HG03521 (cell line): Measurements from ENCODE around the gene FURIN.
A peak's percentile ranks its signal among the peaks of the same experiment; 100 is the strongest.
"Not testable (repeated sequence)": the region's sequence is repeated elsewhere in the genome, so short reads cannot be mapped to it uniquely, and the experiment has no call there.

Experiments used
- ATAC-seq: cut with Tn5 transposase; IDR thresholded peaks from one replicate; pipeline ENCODE4 v1.9.1; 2021; ENCODE audit warnings: mild to moderate bottlenecking, moderate library complexity; ENCODE audit not compliant: unreplicated experiment

Gene FURIN

DNA sequence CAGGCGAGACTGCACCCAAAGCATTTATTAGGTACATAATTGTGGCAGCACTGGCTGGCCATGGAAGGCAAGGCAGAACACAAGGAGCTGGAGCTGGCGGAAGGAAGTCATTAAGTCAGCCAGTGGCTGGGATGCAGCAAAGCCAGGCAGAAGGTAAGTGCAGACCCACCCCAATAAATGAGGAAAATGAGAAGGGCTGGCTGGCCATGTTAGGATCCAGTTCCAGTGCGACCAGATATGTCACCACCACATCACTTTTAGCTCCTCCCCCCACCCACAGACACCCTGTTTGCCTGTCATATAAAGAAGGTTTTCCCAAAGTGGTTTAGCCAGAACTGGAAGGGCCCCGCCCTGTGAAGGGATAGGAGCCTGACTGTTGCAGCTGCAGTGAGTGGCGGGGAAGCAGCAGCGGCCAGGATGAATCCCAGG, at the start of gene FURIN:
TSS of gene FURIN (plus strand) at position 328 of the 429 bp plus-strand sequence. CDS start 7,153 bp downstream, outside the sequence.
- ATAC-seq = no peak

DNA sequence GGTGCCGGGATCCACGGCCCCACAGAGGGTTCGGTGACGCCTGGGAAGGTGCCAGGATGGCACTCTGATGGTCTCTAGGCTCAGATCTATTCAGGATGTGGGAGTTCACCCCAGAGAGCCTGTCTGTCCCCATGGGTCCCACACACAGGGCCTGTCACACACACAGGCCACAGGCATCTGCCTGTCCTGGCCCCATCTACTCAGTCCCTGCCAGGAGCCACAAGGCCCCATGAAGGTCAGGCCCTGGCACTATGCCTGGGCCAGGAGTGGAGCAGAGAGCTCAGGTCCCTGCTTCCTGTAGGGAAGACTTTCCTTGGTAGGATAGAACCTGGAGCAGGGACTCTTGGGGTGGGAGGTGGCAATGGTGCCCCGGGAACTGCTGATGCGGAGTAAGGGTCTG, 49.0 kb upstream of the FURIN start:
- ATAC-seq = no peak

DNA sequence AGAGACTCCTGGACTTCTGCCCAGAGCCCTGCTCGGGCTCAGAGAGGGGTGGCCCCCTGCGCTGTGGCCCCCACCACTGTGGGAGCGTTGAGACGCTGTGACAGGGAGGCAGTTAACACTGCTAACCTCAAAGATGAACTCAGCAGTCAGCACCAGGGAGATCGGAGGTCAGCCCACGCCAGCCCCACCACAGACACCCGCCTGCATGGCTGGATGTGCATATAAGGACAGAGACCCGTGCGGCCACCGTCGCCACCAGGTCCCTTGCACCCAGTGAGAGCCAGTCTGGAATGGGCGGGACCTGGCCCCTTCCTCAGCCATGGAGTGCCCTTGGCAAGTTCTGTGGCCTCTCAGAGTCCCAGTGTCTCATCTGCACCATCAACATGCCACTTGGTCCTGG, 48.5 kb upstream of the FURIN start:
- no peak for ATAC-seq

DNA sequence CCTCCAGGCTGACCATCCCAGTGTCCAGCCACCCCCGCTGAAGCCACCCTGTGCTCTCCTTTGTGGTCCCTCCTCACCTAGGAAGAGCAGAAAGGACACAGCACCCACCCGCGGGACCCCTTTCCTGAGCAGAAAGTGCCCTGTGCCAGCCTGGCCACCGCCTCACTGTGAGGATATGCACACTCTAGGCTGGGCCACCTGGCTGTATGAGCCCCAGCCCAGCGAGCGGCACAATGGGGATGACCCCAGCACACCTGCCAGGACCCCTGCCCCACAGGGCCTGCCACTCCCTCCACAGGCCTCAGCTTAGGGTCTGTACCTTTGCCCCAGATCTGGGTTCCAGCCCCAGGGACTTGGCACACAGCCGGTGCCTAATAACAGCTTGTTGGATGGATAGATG, 47.9 kb upstream of the FURIN start:
- ATAC-seq = no peak

DNA sequence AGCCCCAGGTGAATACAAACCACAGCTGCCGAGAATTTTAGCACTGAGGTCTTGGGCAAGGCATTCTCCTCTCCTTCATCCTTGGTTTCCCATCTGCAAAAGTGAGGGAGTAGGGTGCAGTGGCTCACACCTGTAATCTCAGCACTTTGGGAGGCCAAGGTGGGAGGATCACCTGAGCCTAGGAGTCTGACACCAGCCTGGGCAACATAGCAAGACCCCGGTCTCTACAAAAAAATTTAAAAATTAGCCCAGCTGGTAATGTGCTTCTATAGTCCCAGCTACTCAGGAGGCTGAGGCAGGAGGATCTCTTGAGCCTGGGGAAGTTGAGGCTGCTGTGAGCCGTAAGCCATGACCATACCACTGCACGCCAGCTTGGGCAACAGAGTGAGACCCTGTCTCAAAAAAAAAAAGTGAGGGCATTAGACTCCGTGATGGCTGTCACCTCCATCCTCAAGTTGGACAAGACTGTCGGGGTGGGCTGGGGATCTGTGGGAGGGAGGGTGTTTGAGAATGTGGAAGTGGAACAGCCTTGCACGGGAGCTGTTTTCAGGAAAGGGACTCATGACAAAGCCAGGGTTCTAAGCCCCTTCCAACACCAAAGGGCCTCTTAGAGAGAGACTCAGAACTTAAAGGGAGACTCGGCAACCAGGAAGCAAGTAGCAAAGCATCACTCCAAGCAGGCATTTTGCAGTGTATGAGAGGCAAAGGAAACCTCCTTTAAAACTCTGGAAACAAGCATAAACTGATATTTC, 46.0 kb upstream of the FURIN start:
- ATAC-seq = no peak

DNA sequence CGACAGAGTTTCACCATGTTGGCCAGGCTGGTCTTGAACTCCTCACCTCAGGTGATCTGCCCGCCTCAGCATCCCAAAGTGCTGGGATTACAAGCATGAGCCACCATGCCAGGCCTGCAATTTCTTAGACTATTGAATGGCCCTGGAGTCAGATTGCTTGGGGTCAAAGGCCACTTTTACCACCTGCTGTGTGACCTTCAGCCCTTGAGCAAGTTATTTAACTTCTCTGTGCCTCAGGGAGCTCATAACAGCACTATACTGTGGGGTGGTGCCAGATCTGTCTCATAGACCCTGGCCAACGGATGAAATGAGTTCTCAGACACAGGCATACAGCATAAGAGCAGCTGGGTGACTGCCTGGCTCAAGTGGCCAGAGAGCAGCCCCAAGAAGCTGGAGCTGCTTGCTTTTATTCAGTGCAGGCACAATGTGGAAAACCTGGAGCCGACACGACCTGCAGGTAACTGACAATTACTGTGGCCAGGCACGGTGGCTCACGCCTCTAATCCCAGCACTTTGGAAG, 44.9 kb upstream of the FURIN start:
- ATAC-seq = no peak

DNA sequence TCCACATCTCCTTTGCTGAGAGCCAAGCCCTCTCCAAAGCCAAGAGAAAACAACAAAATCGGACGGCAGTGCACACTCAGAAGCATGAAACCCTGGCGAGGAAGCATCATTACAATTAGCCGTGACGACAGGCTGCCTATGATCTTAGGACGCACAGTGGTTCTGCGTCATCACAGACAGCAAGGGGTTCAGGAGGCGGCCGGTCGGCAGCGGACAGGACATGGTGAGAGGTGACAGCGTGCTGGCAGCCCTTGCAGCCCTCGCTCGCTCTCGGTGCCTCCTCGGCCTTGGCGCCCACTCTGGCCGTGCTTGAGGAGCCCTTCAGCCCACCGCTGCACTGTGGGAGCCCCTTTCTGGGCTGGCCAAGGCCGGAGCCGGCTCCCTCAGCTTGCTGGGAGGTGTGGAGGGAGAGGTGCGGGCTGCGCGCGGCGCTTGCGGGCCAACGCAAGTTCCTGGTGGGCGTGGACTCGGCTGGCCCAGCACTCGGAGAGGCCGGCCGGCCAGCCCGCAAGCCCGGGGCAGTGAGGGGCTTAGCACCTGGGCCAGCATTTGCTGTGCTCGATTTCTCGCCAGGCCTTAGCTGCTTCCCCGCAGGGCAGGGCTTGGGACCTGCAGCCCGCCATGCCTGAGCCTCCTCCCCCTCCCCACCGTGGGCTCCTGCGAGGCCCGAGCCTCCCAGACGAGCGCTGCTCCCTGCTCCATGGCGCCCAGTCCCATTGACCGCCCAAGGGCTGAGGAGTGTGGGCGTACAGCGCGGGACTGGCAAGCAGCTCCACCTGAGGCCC, 43.1 kb upstream of the FURIN start:
- ATAC-seq = not testable (repeated sequence)

DNA sequence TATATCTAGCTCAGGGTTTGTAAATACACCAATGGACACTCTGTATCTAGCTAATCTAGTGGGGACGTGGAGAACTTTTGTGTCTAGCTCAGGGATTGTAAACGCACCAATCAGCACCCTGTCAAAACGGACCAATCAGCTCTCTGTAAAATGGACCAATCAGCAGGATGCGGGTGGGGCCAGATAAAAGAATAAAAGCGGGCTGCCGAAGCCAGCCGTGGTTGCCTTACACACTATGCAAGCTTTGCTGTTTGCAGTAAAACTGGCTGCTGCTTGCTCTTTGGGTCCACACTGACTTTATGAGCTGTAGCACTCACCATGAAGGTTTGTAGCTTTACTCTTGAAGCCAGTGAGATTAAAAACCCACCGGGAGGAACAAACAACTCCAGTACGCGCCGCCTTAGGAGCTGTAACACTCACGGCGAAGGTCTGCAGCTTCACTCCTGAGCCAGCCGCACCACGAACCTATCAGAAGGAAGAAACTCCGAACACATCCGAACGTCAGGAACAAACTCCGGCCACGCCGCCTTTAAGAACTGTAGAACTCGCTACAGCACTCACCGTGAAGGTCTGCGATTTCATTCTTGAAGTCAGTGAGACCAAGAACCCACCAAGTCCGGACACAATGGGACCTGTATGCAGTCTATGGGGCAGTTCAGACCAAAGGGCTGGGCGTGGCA, 42.0 kb upstream of the FURIN start:
- ATAC-seq = not testable (repeated sequence)

DNA sequence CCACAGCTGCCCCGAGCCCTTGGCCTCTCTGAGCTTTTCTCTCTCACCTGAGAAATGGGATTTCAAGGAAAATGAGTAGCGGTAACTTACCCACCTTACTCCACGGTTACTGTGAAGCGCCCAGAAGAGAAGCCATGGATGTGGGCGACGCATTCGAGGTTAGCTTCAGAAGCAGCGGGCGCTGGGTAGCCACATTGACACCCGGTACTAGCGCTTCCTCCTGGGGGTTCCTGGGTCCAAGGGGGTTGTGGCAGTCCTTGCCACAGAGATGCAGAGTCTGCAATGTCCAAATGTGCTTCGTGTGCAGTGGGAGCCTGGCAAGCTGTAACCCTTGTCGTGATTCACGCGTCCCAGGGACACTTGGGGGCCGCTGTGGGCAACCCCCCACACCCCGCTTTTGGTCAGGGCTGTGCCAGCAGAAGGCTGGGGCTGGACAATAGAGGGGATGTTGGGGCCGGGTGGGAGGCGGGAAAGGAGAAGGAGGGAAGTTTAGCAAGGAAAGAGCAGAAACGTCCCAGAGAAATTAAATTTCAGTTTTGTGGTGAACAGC, 41.4 kb upstream of the FURIN start:
- no peak for ATAC-seq

DNA sequence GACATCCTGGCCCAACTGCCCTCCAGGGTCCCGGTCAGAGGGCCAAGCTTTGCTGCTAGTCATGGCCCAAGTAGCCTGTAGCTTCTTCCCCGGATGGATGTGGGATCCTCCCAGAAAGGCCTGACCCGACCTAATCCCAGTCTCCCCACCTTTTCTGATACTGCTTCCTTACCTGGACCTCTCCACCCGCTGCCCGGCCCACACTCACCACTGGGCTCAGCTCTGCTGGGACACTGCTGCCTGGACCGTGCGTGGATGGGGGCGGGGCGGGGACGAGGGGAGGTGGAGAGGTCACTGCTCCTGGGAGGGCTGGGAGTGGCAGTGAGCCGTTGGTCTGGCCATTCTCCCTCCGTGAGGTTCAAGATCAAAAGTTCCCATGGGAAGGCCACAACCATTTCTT, 40.3 kb upstream of the FURIN start:
- ATAC-seq = no peak

DNA sequence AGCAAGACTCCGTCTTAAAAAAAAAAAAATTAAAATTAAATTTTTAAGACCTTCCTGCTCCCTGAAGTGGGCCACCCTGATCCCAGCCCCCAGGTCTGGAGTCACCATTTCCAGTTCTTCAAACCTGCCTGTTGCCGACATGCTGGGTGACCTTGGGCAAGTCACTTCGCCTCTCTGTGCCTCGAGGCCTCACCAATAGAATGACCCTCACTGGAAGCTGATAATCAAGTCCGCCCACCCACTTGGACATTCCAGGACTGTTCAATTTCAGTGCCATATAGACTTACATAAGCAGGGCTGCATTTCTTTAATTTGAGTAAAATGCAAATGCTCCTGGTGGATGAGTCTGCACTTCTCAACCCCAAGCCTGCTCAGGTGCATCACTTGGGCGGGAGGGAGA, 39.3 kb upstream of the FURIN start:
- ATAC-seq = no peak

DNA sequence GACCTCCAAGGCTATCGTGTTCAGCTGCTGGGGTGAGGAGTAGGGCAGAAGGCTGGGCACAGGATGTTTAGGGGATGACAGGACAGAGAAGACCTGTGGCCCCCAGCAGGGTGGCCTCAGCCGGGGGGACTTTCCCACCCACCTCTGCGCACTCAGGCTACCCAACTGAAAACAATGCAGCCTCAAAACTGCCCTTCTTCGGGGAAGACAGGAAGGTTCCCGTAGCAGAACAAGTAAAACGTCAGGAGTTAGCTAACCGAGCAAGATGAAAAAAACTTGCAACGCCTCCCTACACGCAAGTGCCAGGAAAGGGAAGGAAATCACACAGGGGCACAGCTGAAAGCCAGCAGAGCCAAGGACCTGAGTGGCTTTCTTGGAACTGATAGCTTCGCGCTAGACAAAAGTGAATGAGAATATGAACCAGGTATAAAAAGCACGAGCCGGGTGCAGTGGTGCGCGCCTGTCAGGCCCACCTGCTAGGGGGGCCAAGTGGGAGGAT, 38.4 kb upstream of the FURIN start:
- no peak for ATAC-seq

DNA sequence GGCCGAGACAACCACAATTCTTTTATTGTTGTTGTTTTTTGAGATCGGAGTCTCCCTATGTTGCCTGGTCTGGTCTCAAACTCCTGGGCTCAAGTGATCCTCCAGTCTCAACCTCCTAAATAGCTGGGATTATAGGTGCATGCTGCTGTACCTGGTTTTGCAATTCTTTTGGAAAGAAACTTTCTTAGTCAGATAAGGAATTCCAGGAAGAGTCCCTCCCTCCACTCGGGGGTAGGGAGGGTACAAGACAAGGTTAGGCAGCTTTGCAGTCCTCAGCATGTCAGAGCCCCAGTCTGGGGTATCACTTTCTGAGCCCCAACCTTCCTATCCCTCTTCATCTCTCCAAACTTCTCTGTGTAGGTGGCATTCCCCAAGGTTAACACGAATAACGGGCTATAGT, 33.8 kb upstream of the FURIN start:
- no peak for ATAC-seq

DNA sequence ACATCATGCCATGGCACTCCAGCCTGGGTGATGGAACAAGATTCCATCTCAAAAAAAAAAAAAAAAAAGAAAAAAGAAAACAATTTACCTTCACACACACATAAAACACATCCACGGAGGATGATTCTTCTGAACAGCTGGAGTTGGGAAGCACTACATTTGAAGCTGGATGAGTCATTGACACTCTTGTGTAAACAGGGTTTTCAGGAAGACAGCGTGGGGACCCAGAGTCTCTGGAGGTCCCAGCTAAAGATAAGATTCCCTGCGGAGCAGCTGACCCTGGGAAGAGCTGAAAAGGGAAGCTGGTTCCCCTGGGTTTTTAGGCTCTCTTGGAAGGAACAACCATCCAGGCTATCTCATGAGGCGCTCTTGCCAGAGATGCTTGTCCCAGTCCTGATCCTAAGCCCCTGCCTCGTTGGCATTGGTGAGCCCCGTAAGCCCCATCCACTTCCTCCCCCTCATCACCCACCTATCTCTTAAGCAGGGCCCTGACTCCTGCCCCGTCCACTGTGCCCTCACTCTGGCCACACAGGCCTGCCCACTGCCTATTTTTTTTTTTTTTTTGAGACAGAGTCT, 32.0 kb upstream of the FURIN start:
- no peak for ATAC-seq

DNA sequence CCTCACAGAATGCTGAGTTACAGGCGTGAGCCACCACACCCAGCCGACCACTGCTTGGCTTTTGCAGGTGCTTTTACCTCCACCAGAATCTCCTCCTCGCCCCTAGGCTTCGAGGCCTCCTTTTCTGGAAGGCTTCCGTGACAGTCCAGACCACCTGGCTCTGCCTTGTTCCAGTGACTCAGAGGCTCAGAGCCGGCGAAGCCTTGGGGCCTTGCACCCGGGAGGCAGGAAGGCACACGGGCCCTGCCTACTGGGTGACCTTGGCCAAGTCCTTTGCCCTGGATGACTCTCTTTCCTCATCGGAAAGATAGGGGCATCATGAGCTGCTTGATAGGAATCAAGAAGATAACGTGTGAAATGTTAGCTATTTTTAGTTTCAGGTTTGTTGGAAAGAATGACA, 31.3 kb upstream of the FURIN start:
- ATAC-seq = no peak

DNA sequence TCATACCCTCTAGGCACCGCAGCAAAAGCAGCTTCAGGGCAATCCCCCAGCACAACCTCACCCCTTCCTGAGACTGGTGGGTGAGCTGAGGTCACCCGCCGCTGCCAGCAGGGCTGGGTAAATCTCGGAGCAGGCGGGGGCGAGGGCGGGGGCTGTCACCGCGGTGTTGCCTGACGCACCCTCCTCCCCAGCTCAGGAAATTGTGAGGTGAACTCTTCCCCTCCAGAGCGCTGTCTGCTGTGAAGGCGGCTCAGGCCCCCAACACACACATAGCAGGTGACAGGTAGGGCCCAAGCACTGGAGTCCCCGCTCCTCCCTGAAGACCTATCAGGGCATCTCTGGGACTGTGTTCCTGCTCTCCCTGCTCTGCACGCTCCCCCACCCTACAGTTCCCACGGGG, 30.2 kb upstream of the FURIN start:
- ATAC-seq = no peak

DNA sequence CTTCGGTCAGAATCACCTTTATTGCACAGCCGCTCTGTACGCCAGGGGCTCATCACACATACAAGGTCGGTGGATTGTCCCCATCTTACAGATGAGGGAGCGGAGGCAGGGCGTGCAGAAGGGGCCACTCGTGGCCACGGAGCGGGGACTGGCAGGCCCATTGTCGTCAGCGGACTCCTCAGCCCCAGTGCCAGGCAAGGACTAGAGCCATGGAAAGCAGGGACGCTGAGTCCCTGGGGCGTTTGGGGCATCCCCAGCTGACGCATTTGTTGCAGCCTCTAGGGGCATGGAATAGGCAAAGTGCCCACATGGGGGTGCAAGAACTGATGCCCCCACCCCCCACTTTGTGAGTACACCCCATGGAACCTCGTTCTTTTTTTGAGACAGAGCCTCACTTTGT, 29.8 kb upstream of the FURIN start:
- ATAC-seq = no peak

DNA sequence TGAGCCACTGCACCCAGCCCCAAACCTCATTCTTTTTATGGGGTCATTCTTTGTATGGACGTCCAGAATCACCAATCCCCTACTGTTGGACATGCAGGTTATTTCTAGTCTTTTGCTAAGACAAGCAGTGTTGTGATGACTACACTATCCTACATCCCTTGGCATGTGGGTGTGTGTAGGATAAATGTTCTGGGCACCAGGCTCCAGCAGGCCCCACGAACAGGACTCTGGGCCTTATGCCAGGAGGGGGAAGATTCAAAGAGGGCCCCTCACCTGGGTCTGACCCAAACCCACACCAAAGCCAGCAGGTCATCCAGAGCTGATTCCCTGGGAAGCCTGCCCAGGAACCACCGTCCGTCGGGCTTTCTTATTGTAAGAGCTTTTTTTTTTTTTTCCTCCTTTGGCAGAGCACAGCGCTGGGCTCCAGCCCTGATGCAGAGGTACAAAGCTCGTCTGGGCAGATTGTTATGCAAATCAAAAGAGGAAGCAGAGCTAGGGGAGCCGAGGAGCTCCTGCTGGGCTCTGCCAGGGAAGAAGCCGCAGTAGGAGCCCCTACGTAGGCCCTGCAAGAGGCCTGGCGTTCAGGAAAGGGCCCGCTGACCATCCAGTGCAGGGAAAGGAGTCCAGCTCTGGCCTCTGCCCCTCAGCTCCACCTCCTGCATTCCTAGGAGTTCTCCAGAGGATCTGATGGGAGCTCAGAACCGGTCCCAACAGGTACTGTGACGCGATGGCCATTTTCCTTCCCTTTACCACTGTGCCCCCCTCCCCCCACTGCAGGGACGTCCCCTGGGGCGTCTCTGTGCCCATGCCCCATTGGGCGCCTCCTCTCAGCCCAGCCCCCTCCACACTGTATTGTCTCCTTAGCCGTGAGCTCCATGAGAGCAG, 29.0 kb upstream of the FURIN start:
- ATAC-seq = peak; percentile 66

DNA sequence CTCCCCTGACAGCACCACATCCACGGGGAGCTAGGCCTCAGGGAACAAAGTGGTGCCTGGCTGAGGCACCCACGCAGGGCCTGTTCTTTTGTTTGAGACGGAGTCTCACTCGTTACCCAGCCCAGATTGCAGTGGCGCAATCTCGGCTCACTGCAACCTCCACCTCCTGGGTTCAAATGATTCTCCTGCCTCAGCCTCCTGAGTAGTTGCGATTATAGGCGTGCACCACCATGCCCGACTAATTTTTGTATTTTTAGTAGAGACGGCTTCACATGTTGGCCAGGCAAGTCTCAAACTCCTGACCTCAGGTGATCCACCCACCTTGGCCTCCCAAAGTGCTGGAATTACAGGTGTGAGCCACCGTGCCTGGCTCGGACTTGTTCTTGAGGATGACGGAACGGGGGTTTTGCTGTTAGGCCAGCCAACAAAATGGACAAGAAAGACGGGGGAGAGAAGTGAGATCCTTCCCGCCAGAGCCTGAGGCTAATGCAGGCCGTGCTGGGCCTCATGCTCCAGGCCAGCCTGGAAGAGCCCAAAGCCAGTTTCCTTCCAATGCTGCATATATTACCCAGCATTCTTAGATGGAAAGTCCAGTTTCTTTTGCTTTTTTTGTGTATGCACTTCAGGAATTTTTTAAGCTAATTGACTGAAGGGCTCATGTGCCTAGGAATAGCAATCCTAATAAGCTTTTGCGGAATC, 28.1 kb upstream of the FURIN start:
- no peak for ATAC-seq
